ENCODE data around the gene SMIM21.

Gene SMIM21

GRCh38 chr18:75427603-75428002 lies at the start of gene SMIM21:
TSS of gene SMIM21 (minus strand) at chr18:75427703. CDS start at chr18:75427563, 140 bp downstream.
- no peak within 1 kb of the TSS for H3K27ac ChIP-seq
- H3K79me2 ChIP-seq (ENCODE audit: insufficient read depth, low read depth) = no peaks in the 10 kb centered on the region
- TF ChIP-seq CTCF (conservative IDR thresholded peaks at IDR 0.05; ENCODE audit: low read depth, low read length) = no peak
- no peak within 1 kb of the TSS for H2AFZ ChIP-seq (ENCODE audit: low read depth)
- no peak within 1 kb of the TSS for H3K9ac ChIP-seq
- no peak within 1 kb of the TSS for H3K4me2 ChIP-seq
- H3K4me3 ChIP-seq (IDR thresholded peaks at IDR 0.05; ENCODE audit: insufficient read depth, low read depth, low read length) = no peak within 1 kb of the TSS
- H3K36me3 ChIP-seq (ENCODE audit: insufficient read depth) = no peaks in the 10 kb centered on the region
- H3K27me3 ChIP-seq (ENCODE audit: insufficient read depth, low read depth) = no peaks in the 10 kb centered on the region
- no peaks in the 10 kb centered on the region for H4K20me1 ChIP-seq (ENCODE audit: insufficient read depth)
- no peaks in the 10 kb centered on the region for H3K4me1 ChIP-seq (ENCODE audit: low read depth, poor library complexity, severe bottlenecking)

- Histone ChIP-seq H3K27ac (no peak overlapping the region), H3K9ac (no peak overlapping the region), H4K20me1 (ENCODE audit: insufficient read depth) (no peaks in the 10 kb centered on the region), H3K36me3 (ENCODE audit: insufficient read depth) (no peaks in the 10 kb centered on the region), H3K4me2 (no peak overlapping the region), H2AFZ (ENCODE audit: low read depth) (no peak overlapping the region), H3K27me3 (ENCODE audit: insufficient read depth, low read depth) (no peaks in the 10 kb centered on the region), H3K4me1 (ENCODE audit: low read depth, poor library complexity, severe bottlenecking) (no peaks in the 10 kb centered on the region), H3K79me2 (ENCODE audit: insufficient read depth, low read depth) (no peaks in the 10 kb centered on the region), H3K4me3 (IDR thresholded peaks at IDR 0.05; ENCODE audit: insufficient read depth, low read depth, low read length) (no peak overlapping the region)
- TF ChIP-seq CTCF (conservative IDR thresholded peaks at IDR 0.05; ENCODE audit: low read depth, low read length) = no peak
These were observed 47.7 kb upstream of the SMIM21 start for GRCh38 chr18:75475228-75475627.

- Histone ChIP-seq H3K4me3 (IDR thresholded peaks at IDR 0.05; ENCODE audit: insufficient read depth, low read depth, low read length) (no peak overlapping the region), H4K20me1 (ENCODE audit: insufficient read depth) (no peaks in the 10 kb centered on the region), H3K36me3 (ENCODE audit: insufficient read depth) (no peaks in the 10 kb centered on the region), H3K4me2 (no peak overlapping the region), H3K79me2 (ENCODE audit: insufficient read depth, low read depth) (no peaks in the 10 kb centered on the region), H3K4me1 (ENCODE audit: low read depth, poor library complexity, severe bottlenecking) (no peaks in the 10 kb centered on the region), H3K9ac (no peak overlapping the region), H2AFZ (ENCODE audit: low read depth) (no peak overlapping the region), H3K27ac (no peak overlapping the region), H3K27me3 (ENCODE audit: insufficient read depth, low read depth) (no peaks in the 10 kb centered on the region)
- TF ChIP-seq CTCF (conservative IDR thresholded peaks at IDR 0.05; ENCODE audit: low read depth, low read length) = no peak
These were observed 46.8 kb upstream of the SMIM21 start for GRCh38 chr18:75474332-75474731.

GRCh38 chr18:75473316-75473715 lies 45.8 kb upstream of the SMIM21 start:
- Histone ChIP-seq H3K27me3 (ENCODE audit: insufficient read depth, low read depth) (no peaks in the 10 kb centered on the region), H3K9ac (no peak overlapping the region), H3K4me1 (ENCODE audit: low read depth, poor library complexity, severe bottlenecking) (no peaks in the 10 kb centered on the region), H3K4me2 (no peak overlapping the region), H4K20me1 (ENCODE audit: insufficient read depth) (no peaks in the 10 kb centered on the region), H3K27ac (no peak overlapping the region), H3K36me3 (ENCODE audit: insufficient read depth) (no peaks in the 10 kb centered on the region), H3K4me3 (IDR thresholded peaks at IDR 0.05; ENCODE audit: insufficient read depth, low read depth, low read length) (no peak overlapping the region), H3K79me2 (ENCODE audit: insufficient read depth, low read depth) (no peaks in the 10 kb centered on the region), H2AFZ (ENCODE audit: low read depth) (no peak overlapping the region)
- TF ChIP-seq CTCF (conservative IDR thresholded peaks at IDR 0.05; ENCODE audit: low read depth, low read length) = no peak
